Activated T-cell treated with anti-CD3 and anti-CD28 coated beads, Interleukin-2, amount 50 U/mL, for 24 hours (primary cell): ENCODE data around the gene BCL11B.

Experiments used
- DNase-seq: peaks from one replicate; pipeline ENCODE4 v3.0.0-alpha.2; 2020
- H3K27ac Mint-ChIP-seq: 2 replicates; pipeline ENCODE4 v1.8.0; 2020; ENCODE audit warnings: mild to moderate bottlenecking, mixed read lengths
- H3K27me3 Mint-ChIP-seq: 2 replicates; pipeline ENCODE4 v1.8.0; 2020; ENCODE audit warnings: mixed read lengths
- H3K36me3 Mint-ChIP-seq: 2 replicates; pipeline ENCODE4 v1.8.0; 2020; ENCODE audit warnings: low read depth, mixed read lengths
- H3K4me1 Mint-ChIP-seq: 2 replicates; pipeline ENCODE4 v1.8.0; 2020; ENCODE audit warnings: low read depth, mixed read lengths
- H3K4me3 Mint-ChIP-seq: 2 replicates; pipeline ENCODE4 v1.8.0; 2020; ENCODE audit warnings: mild to moderate bottlenecking, moderate library complexity, mixed read lengths
- H3K9me3 Mint-ChIP-seq: 2 replicates; pipeline ENCODE4 v1.8.0; 2020; ENCODE audit warnings: mixed read lengths

The BCL11B gene

DNA sequence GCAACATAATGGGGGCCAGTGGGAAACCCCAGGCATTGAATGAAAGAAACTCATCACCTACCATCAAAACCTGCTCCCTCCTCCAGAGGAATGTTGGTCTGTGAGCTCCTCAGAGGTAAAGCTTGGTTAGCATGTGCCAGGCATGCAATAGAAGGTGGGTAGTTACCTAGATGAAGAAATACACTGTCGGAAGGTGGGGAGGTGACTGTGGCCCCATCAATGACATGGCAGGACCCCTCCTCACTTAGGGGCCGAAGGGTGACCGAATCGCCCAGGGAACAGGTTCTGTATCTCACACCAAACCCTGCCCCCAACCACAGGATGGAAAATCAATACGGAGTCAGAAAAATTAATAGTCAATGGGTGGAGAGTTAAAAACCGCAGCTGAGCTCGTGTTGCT is 135.6 kb downstream of the BCL11B start:
- no peaks in the 10 kb centered on the region for H3K9me3 Mint-ChIP-seq
- H3K4me3 Mint-ChIP-seq = no peak overlapping the region
- H3K27me3 Mint-ChIP-seq = no peaks in the 10 kb centered on the region
- DNase-seq = no peak
- H3K36me3 Mint-ChIP-seq = no peaks in the 10 kb centered on the region
- H3K27ac Mint-ChIP-seq = no peak overlapping the region
- peaks cover 14% of the 10 kb centered on the region for H3K4me1 Mint-ChIP-seq

DNA sequence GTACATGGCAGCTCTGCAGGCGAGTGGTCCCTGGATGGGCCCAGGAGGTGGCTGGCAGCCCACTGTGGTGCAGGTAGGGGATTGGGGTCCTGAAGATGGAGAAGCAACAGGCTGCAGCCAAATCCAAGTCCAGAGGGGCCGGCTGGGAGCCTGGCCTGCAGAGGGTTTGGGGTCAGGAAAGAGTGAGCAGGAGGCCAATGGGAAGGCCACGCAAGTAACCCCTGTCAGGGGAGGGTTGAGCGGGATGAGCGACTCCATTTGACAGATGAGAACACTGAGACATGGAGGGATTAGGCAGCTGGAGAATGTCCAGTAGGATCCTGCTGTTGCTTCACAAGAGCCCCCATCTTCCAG is 136.0 kb downstream of the BCL11B start:
- H3K27ac Mint-ChIP-seq = no peak overlapping the region
- no peak overlapping the region for H3K4me3 Mint-ChIP-seq
- no peaks in the 10 kb centered on the region for H3K36me3 Mint-ChIP-seq
- H3K9me3 Mint-ChIP-seq = no peaks in the 10 kb centered on the region
- H3K4me1 Mint-ChIP-seq = peaks cover 14% of the 10 kb centered on the region
- H3K27me3 Mint-ChIP-seq = no peaks in the 10 kb centered on the region
- DNase-seq = peak; percentile 20

- no peak overlapping the region for H3K4me3 Mint-ChIP-seq
- no peaks in the 10 kb centered on the region for H3K9me3 Mint-ChIP-seq
- H3K4me1 Mint-ChIP-seq = peaks cover 17% of the 10 kb centered on the region
- no peak overlapping the region for H3K27ac Mint-ChIP-seq
- peak; percentile 27 for DNase-seq
- no peaks in the 10 kb centered on the region for H3K36me3 Mint-ChIP-seq
- no peaks in the 10 kb centered on the region for H3K27me3 Mint-ChIP-seq
Observed at GRCh38 chr14:99134516-99135046, 137.4 kb downstream of the BCL11B start.

DNA sequence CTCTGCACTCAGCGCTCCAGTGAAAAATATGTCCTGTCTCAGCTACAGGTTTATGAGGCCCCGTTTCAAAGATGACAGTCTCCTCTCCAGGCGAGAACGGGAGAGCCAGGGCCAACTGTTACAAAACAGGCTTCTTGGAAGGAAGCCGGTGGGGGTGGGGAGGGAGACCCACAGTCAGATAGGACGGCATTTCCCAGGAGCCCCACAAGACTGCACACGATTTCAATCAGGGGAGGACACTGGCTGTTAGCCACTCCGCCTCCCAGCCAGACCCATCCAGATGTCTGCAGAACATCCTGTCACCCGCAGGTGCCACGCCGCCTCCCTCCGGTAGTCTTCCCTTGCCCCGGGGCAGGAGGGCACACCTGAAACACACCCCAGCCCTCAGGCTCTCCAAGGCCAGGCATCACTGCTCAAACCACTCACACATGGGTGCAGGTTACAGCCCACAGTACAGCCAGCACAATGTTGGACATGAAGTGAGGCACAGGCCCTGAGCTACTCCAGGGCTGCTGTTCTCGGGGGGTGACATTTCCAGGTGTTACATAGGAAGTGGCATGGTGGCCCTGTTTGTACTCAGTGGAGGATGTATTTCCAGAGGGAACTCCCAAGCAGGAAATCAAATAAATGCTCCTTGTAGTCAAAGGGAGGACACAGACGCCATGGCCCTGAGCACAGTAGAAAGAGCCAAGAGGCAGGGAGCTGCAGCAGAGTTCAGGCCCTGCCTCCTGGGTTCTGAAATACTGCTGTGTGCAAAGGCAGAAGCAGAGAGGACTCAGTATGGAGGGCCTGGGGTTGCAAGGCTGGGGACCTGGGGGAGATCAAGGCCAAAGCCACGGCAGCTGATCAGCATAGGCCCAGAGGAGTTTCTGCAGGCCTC is 138.1 kb downstream of the BCL11B start:
- peak; percentile 29 for DNase-seq
- H3K4me1 Mint-ChIP-seq = peaks cover 23% of the 10 kb centered on the region
- no peak overlapping the region for H3K27ac Mint-ChIP-seq
- H3K36me3 Mint-ChIP-seq = no peaks in the 10 kb centered on the region
- no peaks in the 10 kb centered on the region for H3K27me3 Mint-ChIP-seq
- no peaks in the 10 kb centered on the region for H3K9me3 Mint-ChIP-seq
- H3K4me3 Mint-ChIP-seq = no peak overlapping the region

DNA sequence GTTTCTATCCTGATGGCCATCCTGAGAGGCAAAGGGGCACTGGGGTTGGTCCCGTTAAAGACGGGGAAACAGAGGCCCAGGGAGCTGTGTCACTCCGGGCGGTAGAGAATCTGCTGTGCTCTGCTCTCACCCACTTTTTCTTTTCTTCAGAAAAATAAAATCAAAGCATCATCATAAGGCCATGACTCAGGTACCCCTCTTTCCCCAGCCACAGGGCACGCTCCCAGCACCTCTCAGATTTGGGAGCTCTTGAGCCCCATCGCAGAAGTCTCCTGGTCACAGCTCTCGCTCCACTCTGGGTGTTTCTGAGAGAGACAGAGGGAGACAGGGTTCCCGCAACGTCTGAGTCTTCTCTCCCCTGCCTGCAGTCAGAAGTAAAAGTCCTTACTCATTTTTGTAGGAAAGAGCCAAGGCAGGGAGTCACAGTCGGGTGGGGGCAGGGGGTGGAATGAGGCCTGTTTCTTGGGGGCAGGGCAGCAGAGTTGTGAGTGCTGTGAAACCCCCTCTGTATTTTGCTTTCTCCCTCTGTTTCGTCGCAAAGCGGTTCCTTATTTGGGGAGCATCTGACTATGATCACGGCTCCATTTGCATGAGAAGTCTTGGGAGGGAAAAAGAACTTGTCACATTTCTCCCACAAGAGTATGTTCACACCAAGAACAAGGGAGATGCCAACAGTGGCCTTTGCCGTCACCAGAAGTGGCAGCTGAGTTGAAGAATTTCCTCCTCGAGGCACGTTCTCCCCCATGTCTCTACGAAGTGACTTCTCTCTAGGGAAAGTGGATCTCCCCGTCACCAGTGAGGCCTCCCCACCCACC is 139.0 kb downstream of the BCL11B start:
- no peak for DNase-seq
- no peaks in the 10 kb centered on the region for H3K9me3 Mint-ChIP-seq
- H3K4me1 Mint-ChIP-seq = peaks cover 21% of the 10 kb centered on the region
- no peaks in the 10 kb centered on the region for H3K36me3 Mint-ChIP-seq
- H3K27me3 Mint-ChIP-seq = no peaks in the 10 kb centered on the region
- H3K27ac Mint-ChIP-seq = no peak overlapping the region
- H3K4me3 Mint-ChIP-seq = no peak overlapping the region

GRCh38 chr14:99131632-99132271 is 140.2 kb downstream of the BCL11B start:
- no peaks in the 10 kb centered on the region for H3K27me3 Mint-ChIP-seq
- peaks cover 12% of the 10 kb centered on the region for H3K4me1 Mint-ChIP-seq
- no peak overlapping the region for H3K27ac Mint-ChIP-seq
- DNase-seq = no peak
- H3K9me3 Mint-ChIP-seq = no peaks in the 10 kb centered on the region
- H3K36me3 Mint-ChIP-seq = no peaks in the 10 kb centered on the region
- no peak overlapping the region for H3K4me3 Mint-ChIP-seq

DNA sequence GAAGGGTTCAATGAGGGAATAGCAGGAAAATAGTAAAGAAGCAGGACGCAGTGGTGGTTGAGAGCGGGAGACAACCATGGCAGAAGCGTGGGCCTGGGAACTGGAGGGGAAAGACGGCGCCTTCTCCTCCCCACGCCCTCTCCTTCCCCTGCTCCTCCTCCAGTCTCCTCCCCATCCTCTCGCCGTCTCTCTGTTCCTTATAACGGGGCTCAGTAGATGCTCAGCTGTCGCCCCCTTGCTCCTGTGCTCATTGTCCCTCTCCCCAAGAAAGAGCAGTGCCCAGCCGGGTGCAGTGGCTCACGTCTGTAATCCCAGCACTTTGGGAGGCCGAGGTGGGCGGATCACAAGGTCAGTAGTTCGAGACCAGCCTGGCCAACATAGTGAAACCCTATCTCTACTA is 142.0 kb downstream of the BCL11B start:
- Mint-ChIP-seq H3K4me1 (peaks cover 16% of the 10 kb centered on the region), H3K27me3 (no peaks in the 10 kb centered on the region), H3K9me3 (no peaks in the 10 kb centered on the region), H3K27ac (no peak overlapping the region), H3K36me3 (no peaks in the 10 kb centered on the region), H3K4me3 (no peak overlapping the region)
- no peak for DNase-seq

- Mint-ChIP-seq H3K36me3 (no peaks in the 10 kb centered on the region), H3K9me3 (no peaks in the 10 kb centered on the region), H3K27ac (peak overlapping the region; percentile 38), H3K27me3 (no peaks in the 10 kb centered on the region), H3K4me3 (no peak overlapping the region), H3K4me1 (peaks cover 16% of the 10 kb centered on the region)
- peak; percentile 23 for DNase-seq
Observed at GRCh38 chr14:99129211-99129696, 142.7 kb downstream of the BCL11B start.

DNA sequence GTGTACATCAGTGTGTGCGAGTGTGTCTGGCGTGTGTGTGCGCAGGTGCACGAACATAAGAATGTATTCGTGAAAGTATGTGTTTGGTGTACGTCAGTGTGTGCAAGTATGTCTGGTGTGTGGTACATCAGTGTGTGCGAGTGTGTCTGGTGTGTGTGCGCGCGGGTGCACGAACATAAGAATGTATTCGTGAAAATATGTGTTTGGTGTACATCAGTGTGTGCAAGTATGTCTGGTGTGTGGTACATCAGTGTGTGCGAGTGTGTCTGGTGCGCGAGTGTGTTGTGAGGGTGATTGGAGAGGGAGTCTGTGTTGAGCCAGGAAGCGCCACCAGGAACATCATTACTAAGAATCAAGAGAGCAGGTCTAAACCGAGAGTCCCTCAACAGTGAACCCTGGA is 143.8 kb downstream of the BCL11B start:
- DNase-seq = no peak
- H3K4me1 Mint-ChIP-seq = peaks cover 14% of the 10 kb centered on the region
- H3K9me3 Mint-ChIP-seq = no peaks in the 10 kb centered on the region
- no peak overlapping the region for H3K4me3 Mint-ChIP-seq
- H3K36me3 Mint-ChIP-seq = no peaks in the 10 kb centered on the region
- H3K27me3 Mint-ChIP-seq = no peaks in the 10 kb centered on the region
- no peak overlapping the region for H3K27ac Mint-ChIP-seq

GRCh38 chr14:99127651-99128167 is 144.3 kb downstream of the BCL11B start:
- Mint-ChIP-seq H3K27ac (no peak overlapping the region), H3K4me1 (peaks cover 14% of the 10 kb centered on the region), H3K9me3 (no peaks in the 10 kb centered on the region), H3K36me3 (no peaks in the 10 kb centered on the region), H3K27me3 (no peaks in the 10 kb centered on the region), H3K4me3 (no peak overlapping the region)
- peak; percentile 9 for DNase-seq

GRCh38 chr14:99125616-99126431 is 146.2 kb downstream of the BCL11B start:
- Mint-ChIP-seq H3K27me3 (no peaks in the 10 kb centered on the region), H3K36me3 (no peaks in the 10 kb centered on the region), H3K27ac (no peak overlapping the region), H3K9me3 (no peaks in the 10 kb centered on the region), H3K4me3 (no peak overlapping the region), H3K4me1 (peaks cover 14% of the 10 kb centered on the region)
- peak; percentile 19 for DNase-seq

- peak; percentile 13 for DNase-seq
- H3K36me3 Mint-ChIP-seq = no peaks in the 10 kb centered on the region
- H3K27ac Mint-ChIP-seq = no peak overlapping the region
- no peak overlapping the region for H3K4me3 Mint-ChIP-seq
- peaks cover 14% of the 10 kb centered on the region for H3K4me1 Mint-ChIP-seq
- H3K9me3 Mint-ChIP-seq = no peaks in the 10 kb centered on the region
- no peaks in the 10 kb centered on the region for H3K27me3 Mint-ChIP-seq
Observed at GRCh38 chr14:99125113-99125512, 146.9 kb downstream of the BCL11B start.

DNA sequence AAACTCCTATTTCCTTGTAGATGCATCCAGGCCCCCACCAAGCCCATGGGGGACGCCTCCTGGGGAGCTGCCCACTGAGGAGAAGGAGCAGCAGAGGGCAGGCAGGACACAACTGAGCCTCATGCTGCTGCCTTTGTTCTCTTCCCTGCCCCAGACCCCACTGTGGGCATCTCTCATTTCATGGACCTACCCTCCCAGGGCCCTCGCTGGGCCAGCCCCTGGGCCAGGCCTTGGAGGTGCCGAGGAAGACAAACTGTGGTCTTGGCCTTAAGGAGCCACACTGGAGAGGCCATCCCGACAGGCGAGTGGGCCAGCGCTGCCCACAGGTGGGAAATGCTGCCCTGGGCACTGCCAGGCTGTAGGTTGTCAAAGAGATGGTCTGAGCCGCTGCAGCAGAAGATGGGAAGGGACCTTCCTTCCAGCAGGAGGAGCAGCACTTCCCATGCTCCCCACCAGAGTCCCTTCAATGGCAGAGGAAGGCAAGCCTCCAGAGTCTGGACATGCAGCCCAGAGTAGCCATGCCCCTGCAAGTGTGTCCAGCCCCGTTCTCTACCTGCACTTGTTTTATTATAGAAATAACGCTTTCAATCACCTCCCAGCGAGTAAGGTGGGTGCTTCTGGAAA is 147.4 kb downstream of the BCL11B start:
- Mint-ChIP-seq H3K27ac (no peak overlapping the region), H3K27me3 (peaks cover 1% of the 10 kb centered on the region), H3K4me1 (peaks cover 11% of the 10 kb centered on the region), H3K36me3 (no peaks in the 10 kb centered on the region), H3K9me3 (no peaks in the 10 kb centered on the region), H3K4me3 (no peak overlapping the region)
- DNase-seq = no peak
